HEK293 (cell line): Measurements from ENCODE around the gene REX1BD.

Source experiments
- ZNF544 ChIP-seq: fragments of 450-650 bp; formaldehyde crosslinking; IDR thresholded peaks from 2 replicates; pipeline ENCODE4 v1.5.0; 2017; ENCODE audit warnings: missing biosample characterization, missing genetic modification characterization
- TF ChIP-seq, protein P1 (sequence below): fragments of 450-650 bp; formaldehyde crosslinking; IDR thresholded peaks from 2 replicates; pipeline ENCODE4 v1.5.1; 2016; ENCODE audit warnings: missing biosample characterization, missing genetic modification characterization

DNA sequence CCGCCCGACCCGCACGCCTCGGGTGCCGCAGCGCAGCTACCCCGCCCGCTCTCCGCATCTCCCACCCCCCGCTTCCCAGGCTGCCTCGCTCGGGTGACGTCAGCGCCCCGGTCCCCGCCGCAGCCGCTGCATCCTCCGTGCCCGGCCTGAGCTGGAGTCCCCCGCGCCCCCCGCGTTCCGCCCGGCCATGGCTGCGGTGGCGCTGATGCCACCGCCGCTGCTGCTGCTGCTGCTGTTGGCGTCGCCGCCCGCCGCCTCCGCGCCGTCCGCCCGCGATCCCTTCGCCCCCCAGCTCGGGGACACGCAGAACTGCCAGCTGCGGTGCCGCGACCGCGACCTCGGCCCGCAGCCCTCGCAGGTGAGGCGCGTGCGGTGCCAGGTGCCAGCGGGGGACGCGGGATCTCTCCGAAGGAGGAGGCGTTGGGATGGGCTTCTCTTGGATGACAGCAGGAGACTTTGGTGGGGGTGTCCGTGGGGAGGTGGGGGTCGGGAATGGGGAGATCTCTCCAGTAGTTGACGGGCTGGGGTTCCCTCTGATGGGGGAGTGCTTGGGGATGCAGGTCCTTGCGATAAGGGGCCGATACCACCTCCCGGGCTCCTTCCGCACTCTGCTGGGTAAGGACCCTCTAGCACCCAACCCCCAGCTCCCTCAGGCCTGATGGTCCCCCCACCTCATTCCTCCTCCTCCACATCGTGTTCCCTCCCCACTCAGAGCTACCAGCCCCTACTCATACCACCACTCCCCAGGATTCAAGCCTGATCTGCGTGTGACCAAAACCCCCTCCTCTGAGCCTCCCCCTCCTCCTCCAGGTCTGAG lies 24.4 kb downstream of the REX1BD start, which contains the start of gene TMEM59L:
- TF ChIP-seq, protein P1, sequence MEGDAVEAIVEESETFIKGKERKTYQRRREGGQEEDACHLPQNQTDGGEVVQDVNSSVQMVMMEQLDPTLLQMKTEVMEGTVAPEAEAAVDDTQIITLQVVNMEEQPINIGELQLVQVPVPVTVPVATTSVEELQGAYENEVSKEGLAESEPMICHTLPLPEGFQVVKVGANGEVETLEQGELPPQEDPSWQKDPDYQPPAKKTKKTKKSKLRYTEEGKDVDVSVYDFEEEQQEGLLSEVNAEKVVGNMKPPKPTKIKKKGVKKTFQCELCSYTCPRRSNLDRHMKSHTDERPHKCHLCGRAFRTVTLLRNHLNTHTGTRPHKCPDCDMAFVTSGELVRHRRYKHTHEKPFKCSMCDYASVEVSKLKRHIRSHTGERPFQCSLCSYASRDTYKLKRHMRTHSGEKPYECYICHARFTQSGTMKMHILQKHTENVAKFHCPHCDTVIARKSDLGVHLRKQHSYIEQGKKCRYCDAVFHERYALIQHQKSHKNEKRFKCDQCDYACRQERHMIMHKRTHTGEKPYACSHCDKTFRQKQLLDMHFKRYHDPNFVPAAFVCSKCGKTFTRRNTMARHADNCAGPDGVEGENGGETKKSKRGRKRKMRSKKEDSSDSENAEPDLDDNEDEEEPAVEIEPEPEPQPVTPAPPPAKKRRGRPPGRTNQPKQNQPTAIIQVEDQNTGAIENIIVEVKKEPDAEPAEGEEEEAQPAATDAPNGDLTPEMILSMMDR, result no peak
- no peak for TF ChIP-seq ZNF544 (tag by site-specific recombination)
